GM18505 (cell line): ENCODE measurements around the gene DMGDH.

ENCODE experiments used
- ATAC-seq: cut with Tn5 transposase; IDR thresholded peaks from one replicate; pipeline ENCODE4 v1.9.1; 2021; ENCODE audit not compliant: unreplicated experiment
- POLR2A ChIP-seq: IDR thresholded peaks from 4 replicates; pipeline ENCODE4 v1.6.1; 2011; ENCODE audit warnings: borderline replicate concordance; ENCODE audit not compliant: insufficient read depth, insufficient read length; ENCODE audit errors: extremely low read depth

DMGDH gene

GRCh38 chr5:78961743-78962142, 107.7 kb downstream of the DMGDH start:
- no peak for ATAC-seq
- no peak for TF ChIP-seq POLR2A

- TF ChIP-seq POLR2A = no peak
- ATAC-seq = no peak
Measured at GRCh38 chr5:78959767-78960166, 109.7 kb downstream of the DMGDH start.

- TF ChIP-seq POLR2A = no peak
- no peak for ATAC-seq
Measured at GRCh38 chr5:78958672-78959445, 110.6 kb downstream of the DMGDH start.

- ATAC-seq = no peak
- TF ChIP-seq POLR2A = no peak
Measured at GRCh38 chr5:78956901-78957300, 112.6 kb downstream of the DMGDH start.

GRCh38 chr5:78953092-78953800, 116.2 kb downstream of the DMGDH start:
- no peak for TF ChIP-seq POLR2A
- ATAC-seq = no peak
